Measurements from ENCODE around the gene TCN1. TPM values are rescaled to one million over a fixed set of nuclear protein-coding genes. Genes with fewer than 3 reads are reported as not detected.

The TCN1 gene
- total and polyA plus RNA-seq, 2 experiments from 2014 or later, result not detected

GRCh38 chr11:59878575-59878974 is 12.3 kb upstream of the TCN1 start, which contains the start of gene OOSP3:
Gene OOSP3, plus strand, starts transcription at chr11:59878782. Its CDS starts 27 bp downstream, at chr11:59878809.
- Histone ChIP-seq H3K4me1 (ENCODE audit: low read depth) (no peaks in the 10 kb centered on the region), H3K27ac (no peak within 1 kb of the TSS), H3K9me3 (ENCODE audit: low read depth) (no peaks in the 10 kb centered on the region), H3K4me3 (no peak within 1 kb of the TSS), H3K36me3 (no peaks in the 10 kb centered on the region), H3K27me3 (no peaks in the 10 kb centered on the region)
- DNase-seq (ENCODE audit: low read depth in 1 of 2, low spot score in 1 of 2), result no peak
- no peak for TF ChIP-seq CTCF (IDR thresholded peaks at IDR 0.05; ENCODE audit: low read depth, low read length)

GRCh38 chr11:59877784-59878183 is 11.5 kb upstream of the TCN1 start:
- no peaks in the 10 kb centered on the region for H3K9me3 ChIP-seq (ENCODE audit: low read depth)
- no peaks in the 10 kb centered on the region for H3K4me1 ChIP-seq (ENCODE audit: low read depth)
- H3K4me3 ChIP-seq, result no peak overlapping the region
- H3K27me3 ChIP-seq, result no peaks in the 10 kb centered on the region
- H3K27ac ChIP-seq, result no peak overlapping the region
- no peak for DNase-seq (ENCODE audit: low read depth in 1 of 2, low spot score in 1 of 2)
- TF ChIP-seq CTCF (IDR thresholded peaks at IDR 0.05; ENCODE audit: low read depth, low read length), result no peak
- no peaks in the 10 kb centered on the region for H3K36me3 ChIP-seq

GRCh38 chr11:59877325-59877724 is 11.0 kb upstream of the TCN1 start:
- H3K27ac ChIP-seq, result no peak overlapping the region
- no peaks in the 10 kb centered on the region for H3K9me3 ChIP-seq (ENCODE audit: low read depth)
- H3K4me3 ChIP-seq, result no peak overlapping the region
- no peak for TF ChIP-seq CTCF (IDR thresholded peaks at IDR 0.05; ENCODE audit: low read depth, low read length)
- H3K27me3 ChIP-seq, result no peaks in the 10 kb centered on the region
- DNase-seq (ENCODE audit: low read depth in 1 of 2, low spot score in 1 of 2), result no peak
- H3K36me3 ChIP-seq, result no peaks in the 10 kb centered on the region
- H3K4me1 ChIP-seq (ENCODE audit: low read depth), result no peaks in the 10 kb centered on the region

- Histone ChIP-seq H3K9me3 (ENCODE audit: low read depth) (no peaks in the 10 kb centered on the region), H3K4me1 (ENCODE audit: low read depth) (no peaks in the 10 kb centered on the region), H3K36me3 (no peaks in the 10 kb centered on the region), H3K27me3 (no peaks in the 10 kb centered on the region), H3K27ac (no peak overlapping the region), H3K4me3 (no peak overlapping the region)
- no peak for DNase-seq (ENCODE audit: low read depth in 1 of 2, low spot score in 1 of 2)
- no peak for TF ChIP-seq CTCF (IDR thresholded peaks at IDR 0.05; ENCODE audit: low read depth, low read length)
These were observed 9.7 kb upstream of the TCN1 start for GRCh38 chr11:59875856-59876519.

- no peak for TF ChIP-seq CTCF (IDR thresholded peaks at IDR 0.05; ENCODE audit: low read depth, low read length)
- no peak for DNase-seq (ENCODE audit: low read depth in 1 of 2, low spot score in 1 of 2)
- Histone ChIP-seq H3K36me3 (no peaks in the 10 kb centered on the region), H3K4me1 (ENCODE audit: low read depth) (no peaks in the 10 kb centered on the region), H3K27me3 (no peaks in the 10 kb centered on the region), H3K9me3 (ENCODE audit: low read depth) (no peaks in the 10 kb centered on the region), H3K4me3 (no peak overlapping the region), H3K27ac (no peak overlapping the region)
These were observed 5.8 kb upstream of the TCN1 start for GRCh38 chr11:59872076-59872475.

Data from cardiac muscle cell (in vitro differentiated cells and primary cell).